NCI-H460 (cell line): ENCODE data around the gene ZMYM2. TPM values are rescaled to one million over a fixed set of nuclear protein-coding genes. Genes with fewer than 3 reads are reported as not detected.
"Not testable (repeated sequence)": the region's sequence is repeated elsewhere in the genome, so short reads cannot be mapped to it uniquely, and the experiment has no call there.

Source experiments
- DNase-seq: peaks from one replicate; pipeline ENCODE4 v3.0.0-alpha.2; 2016; ENCODE audit warnings: low read depth; ENCODE audit errors: extremely low read depth
- total RNA-seq: library from RNA; depleted of rRNA; stranded (reverse); fragments of >200 nt; shearing (Covaris generic); gene quantifications from 2 replicates; pipeline ENCODE4 v1.2.3, GENCODE V29; 2014

ZMYM2 gene
- total RNA-seq, 1 experiment from 2014 or later: 56.5 TPM

- no peak for DNase-seq
Observed at GRCh38 chr13:19981685-19982238, 23.2 kb downstream of the ZMYM2 start.

- no peak for DNase-seq
Observed at GRCh38 chr13:19982447-19983043, 24.0 kb downstream of the ZMYM2 start.

DNA sequence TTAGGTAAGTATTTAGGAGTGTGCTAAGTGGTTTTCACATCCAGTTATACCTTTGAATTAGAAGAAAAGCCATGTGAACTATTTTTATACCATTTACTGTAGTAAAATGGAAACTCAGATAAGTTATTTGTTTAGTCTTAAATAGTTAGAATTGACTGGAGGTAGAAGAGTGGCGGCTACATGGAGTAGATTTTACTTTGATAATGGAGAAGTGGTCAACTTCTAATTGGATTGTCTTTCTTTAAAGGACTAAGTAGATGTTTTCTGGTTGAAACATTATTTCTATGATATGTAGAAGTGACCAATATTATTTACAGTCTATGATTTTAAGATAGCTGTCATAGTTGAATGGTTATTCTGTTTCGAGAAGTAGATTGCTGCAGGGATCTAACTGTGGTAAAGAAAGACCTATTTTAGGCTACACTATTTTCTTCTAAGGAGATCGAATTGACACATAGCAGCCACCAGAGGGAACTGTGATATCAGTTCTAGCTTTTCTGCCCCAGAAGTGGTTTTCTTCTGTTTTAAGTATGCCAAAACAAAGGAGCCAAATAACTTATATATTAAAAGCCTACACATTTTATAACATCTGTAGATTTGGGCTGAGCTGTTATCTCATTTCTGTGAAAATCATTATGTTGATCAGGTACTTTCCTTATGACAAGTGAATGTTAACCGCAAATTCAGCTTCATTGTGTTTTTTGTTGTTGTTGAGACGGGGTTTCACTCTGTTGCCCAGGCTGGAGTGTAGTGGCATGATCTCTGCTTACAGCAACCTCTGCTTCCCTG is 26.1 kb downstream of the ZMYM2 start:
- DNase-seq: no peak

DNA sequence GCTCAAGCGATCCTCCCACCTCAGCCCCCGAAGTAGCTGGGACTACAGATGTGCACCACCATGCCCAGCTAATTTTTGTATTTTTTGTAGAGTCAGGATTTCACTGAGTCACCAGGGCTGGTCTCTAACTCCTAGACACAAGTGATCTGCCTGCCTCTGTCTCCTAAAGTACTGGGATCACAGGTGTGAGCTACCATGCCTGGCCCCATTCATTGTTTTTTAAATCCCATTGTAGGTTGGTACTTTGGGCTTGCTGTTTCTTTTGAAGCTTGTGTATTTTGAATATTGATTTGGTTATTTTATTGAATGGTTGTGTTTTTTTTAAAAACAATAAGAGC is 26.7 kb downstream of the ZMYM2 start:
- no peak for DNase-seq

GRCh38 chr13:19991531-19991930 is 33.0 kb downstream of the ZMYM2 start:
- no peak for DNase-seq

- DNase-seq: no peak
Observed at GRCh38 chr13:19993024-19993423, 34.5 kb downstream of the ZMYM2 start.

DNA sequence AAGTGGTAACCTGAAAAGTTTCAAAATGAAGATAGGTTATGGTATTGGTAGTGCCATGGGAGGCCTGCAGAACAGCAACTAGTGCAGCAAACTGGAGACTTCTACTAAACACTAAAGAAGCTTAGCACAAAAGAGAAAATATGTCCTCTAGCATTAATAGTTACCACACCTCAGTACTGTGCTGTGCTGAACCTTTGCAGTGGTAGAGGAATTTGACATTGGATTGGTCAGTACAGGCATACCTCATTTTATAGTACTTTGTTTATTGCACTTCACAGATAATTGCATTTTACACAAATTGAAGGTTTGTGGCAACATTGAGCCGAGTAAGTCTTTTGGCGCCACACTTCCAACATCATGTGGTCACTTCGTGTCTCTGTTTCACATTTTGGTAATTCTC is 40.4 kb downstream of the ZMYM2 start:
- no peak for DNase-seq

- no peak for DNase-seq
Observed at GRCh38 chr13:20000062-20000552, 41.6 kb downstream of the ZMYM2 start.

- DNase-seq: no peak
Observed at GRCh38 chr13:20001366-20002190, 43.1 kb downstream of the ZMYM2 start.

DNA sequence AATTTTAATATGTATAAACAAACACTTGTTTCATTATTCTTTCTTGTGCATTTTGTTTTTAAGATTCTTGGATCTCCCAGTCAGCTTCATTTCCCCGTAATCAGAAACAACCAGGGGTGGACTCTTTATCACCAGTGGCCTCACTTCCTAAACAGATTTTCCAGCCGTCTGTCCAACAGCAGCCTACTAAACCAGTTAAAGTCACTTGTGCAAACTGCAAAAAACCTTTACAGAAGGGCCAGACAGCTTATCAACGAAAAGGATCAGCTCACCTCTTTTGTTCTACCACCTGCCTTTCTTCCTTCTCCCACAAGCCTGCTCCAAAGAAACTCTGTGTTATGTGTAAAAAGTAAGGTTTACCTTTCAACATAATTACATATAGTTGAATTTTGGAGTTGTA is 44.3 kb downstream of the ZMYM2 start:
- DNase-seq: no peak

DNA sequence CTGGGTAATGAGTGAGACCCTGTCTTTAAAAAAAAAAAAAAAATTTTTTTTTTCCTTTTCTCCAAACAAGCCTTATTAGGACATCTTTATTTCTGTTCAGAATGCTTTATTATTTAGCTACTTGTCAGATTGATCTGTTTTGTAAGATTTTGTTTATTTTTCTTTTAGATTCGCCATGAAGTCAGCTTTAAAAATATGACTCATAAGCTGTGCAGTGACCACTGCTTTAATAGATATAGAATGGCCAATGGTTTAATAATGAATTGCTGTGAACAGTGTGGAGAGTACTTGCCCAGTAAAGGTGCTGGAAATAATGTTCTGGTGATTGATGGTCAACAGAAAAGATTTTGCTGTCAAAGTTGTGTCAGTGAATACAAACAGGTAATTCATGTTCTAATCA is 47.7 kb downstream of the ZMYM2 start:
- no peak for DNase-seq

DNA sequence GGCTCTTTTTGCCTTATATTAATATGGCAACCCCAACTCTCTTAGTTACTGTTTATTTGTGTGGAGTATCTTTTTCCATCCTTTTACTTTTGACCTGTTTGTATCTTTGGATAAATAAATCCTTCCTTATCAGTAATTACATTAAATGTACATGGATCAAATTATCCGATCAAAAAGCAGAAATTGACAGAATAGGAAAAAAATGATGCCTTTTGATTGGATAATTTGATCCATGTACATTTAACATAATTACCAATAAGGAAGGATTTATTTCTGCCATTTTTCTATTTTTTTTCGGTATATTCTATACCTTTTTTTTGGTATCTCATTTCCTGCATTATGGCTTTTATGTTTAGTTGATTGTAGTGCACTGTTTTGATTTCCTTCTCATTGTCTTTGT is 57.2 kb downstream of the ZMYM2 start:
- no peak for DNase-seq

- no peak for DNase-seq
Observed at GRCh38 chr13:20016649-20017364, 58.3 kb downstream of the ZMYM2 start.

DNA sequence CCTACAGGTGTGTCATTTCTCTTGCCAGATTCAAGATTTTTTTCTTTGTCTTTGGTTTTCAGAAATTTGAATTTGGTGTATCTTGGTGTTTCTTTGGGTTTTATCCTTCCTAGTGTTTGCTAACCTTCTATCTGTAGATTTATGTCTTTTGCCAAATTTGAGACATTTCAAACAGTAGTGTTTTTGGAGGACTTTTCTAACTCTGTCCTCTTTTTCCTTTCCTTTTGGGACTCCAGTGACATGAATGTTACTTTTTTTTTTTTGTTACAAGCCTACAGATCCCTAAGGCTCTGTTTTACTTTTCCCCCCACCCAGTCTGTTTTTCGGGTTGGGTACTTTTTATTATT is 58.8 kb downstream of the ZMYM2 start:
- DNase-seq: no peak

DNA sequence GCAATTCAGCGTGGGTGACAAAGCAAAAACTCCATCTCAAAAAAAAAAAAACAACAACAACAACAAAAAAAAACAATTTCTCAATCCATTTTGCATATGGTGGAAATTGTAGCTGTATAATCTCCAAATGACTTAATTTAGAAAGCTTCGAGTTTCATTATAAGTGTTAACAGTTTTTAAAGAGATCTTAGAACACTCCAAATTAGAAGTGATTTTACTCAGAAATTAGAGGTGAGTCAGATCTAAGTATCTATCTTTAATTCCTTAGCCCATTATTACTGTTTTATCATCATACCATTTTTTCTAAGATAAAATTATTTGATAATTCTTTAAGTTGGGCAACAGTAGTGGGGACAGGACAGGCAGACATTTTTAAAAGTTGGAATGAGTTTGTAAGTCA is 60.5 kb downstream of the ZMYM2 start:
- no peak for DNase-seq

DNA sequence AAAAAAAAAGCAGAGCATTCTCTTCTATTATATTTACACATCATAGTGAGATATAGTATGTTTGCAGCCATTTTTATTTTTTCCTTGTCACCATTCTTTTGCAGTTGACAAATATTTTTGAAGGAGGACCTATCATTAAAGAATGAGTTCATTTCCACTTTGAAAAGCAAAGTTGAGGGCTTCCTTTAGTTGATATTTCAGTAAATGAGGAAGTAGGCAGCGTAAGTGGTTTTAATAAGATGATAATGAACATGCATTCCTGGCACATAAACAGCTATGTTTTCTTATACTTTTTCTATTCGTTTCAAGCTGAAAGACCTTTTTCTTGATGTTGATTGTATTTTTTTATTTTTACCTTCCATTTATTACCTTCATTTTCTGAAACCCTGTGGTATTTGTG is 66.2 kb downstream of the ZMYM2 start:
- no peak for DNase-seq

DNA sequence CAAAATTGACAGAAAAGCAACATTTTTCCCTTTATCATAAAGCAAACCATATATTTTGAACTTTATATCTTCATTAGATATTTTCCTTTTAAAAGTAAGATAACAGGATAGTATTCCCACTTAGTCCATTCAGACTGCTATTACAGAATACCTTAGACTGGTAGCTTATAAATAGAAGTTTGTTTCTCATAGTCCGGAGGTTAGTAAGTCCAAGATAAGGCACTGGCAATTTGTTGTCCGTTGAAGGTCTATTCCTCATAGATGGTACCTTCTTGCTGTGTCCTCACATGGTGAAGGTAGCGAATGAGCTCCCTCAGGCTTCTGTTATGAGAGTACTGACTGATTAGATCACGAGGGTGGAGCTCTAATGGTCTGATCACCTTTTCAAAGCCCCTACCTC is 70.4 kb downstream of the ZMYM2 start:
- no peak for DNase-seq

- DNase-seq: no peak
Observed at GRCh38 chr13:20033486-20033885, 75.0 kb downstream of the ZMYM2 start.

GRCh38 chr13:20035130-20035529 is 76.6 kb downstream of the ZMYM2 start:
- DNase-seq: peak; percentile 11

DNA sequence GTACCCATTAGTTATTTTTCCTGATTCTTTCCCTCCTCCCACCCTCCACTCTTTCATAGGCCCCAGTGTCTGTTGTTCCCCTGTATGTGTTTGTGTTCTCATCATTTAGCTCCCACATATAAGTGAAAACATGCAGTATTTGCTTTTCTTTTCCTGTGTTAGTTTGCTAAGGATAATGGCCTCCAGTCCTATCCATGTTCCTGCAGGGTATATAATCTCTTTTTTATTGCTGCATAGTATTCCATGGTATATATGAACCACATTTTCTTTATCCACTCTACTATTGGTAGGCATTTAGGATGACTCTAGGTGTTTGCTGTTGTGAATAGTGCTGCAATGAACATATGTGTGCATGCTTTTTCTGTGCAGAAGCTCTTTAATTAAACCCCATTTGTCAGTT is 79.4 kb downstream of the ZMYM2 start:
- DNase-seq: no peak

GRCh38 chr13:20042603-20043002 is 84.1 kb downstream of the ZMYM2 start:
- not testable (repeated sequence) for DNase-seq
